Hematopoietic multipotent progenitor cell (in vitro differentiated cells): Measurements from ENCODE around the gene RALY. TPM values are rescaled to one million over a fixed set of nuclear protein-coding genes. Genes with fewer than 3 reads are reported as not detected.

Experiments used
- DNase-seq, 3 donors: peaks; one replicate each; pipeline ENCODE4 v3.0.0-alpha.2; 2011 to 2015; ENCODE audit warnings: low read depth in 2 of 3, low spot score in 2 of 3
- total RNA-seq: library from RNA; depleted of rRNA; stranded (reverse); fragments of >200 nt; gene quantifications from one replicate; pipeline ENCODE4 v1.2.3, GENCODE V29; 2012

RALY gene
- 139 TPM for total RNA-seq

DNA sequence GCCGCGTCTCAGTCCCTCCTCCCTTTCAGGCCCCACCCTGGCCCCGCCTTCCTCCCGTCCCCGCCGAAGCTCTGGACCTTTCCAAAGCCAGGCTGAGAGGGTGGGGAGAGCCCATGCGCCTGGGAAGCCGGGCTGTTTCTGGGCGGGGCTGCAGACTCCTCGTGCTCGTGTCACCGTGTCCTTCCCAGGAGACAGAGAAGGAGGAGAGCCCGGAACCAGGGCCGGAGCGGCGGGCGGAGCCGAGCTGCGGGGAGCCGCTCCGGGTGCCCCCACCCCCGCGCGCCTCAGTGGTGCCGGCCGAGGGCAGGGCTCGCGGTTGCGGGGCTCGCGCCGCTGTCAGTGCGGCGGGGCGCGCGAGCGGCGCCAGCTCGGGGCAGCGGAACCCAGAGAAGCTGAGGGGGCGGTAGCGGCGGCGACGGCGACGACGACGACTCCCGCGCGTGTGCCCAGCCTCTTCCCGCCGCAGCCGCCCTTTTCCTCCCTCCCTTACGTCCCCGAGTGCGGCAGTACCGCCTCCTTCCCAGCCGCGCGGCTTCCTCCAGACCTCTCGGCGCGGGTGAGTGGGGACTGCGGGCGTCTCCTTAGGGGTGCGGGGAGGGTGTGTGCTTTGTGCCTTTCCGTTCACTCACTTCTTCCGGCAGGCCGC, at the start of gene RALY:
Gene RALY (plus strand): TSS at position 336 of the 646 bp plus-strand sequence. CDS start 78,164 bp downstream, outside the sequence.
- peak; percentile 83 to 98 (median 94) for DNase-seq

DNA sequence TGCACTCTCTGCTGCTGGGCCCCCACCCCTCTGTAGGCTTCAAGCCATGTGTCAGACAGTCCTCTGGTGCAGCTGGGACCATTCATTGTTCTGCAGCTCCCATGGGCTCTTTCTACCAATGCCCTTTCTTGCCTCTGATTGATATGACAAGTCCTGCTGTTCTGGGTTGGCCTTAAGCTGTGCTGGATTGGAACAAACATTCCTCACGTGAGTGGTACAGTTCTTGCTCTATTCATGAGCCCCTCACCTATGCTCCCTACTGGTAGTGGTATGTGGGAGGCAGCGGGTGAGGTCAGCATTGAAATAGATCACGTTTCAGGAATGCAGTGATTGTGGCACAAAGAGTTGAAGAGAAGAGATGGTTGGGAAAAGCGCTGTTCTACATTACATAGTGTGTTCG, 48.8 kb upstream of the RALY start:
- DNase-seq = no peak

DNA sequence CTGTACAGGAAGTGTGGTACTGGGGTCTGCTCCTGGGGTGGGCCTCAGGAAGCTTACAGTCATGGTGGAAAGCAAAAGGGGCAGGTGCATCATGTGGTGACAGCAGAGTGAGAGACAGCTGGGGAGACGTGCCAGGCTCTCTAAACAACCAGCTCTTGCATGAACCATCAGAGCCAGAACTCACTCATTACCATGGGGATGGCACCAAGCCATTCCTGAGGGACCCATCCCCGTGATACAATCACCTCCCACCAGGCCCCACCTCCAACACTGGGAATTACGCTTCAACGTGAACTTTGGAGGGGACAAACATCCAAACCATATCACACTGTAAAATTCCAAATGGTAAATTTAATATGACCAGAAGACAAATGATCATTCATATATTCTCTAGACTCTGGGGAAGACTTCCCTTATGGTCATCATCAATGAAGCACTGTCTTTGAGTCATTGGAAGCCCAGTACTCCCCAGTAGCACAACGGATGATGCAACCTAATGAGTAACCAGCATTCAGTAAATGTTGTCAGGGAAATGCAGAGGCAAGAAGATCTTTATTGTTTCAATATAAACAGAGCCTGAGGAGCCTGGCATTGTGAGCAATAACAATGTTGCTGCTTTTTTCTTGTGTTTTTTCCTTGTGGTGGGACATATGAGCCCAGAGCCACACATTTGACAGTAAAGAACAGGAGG, 48.2 kb upstream of the RALY start:
- DNase-seq = no peak

- DNase-seq = peak; percentile 13 to 75 (median 67)
Observed at GRCh38 chr20:33947709-33948295, 45.9 kb upstream of the RALY start.

GRCh38 chr20:33948480-33948879, 45.2 kb upstream of the RALY start:
- peak in 2 of 3 donors; percentile 4 to 7 for DNase-seq

DNA sequence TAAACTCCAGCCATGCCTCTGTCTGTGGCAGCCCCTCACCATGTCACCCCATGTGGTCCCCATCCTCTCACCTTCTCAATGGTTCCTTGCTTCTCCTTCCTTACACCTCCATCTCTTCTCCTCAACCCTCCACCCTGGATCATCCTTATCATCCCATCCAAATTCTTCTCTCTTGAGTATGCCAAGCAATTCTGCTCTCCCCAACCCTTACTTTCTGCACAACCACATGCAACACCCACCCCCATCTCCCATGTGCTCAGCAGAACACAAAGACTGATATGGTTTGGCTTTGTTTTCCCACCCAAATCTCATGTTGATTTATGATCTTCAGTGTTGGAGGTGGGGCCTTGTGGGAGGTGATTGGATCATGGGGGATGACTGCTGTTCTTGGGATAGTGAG, 42.5 kb upstream of the RALY start:
- no peak for DNase-seq

DNA sequence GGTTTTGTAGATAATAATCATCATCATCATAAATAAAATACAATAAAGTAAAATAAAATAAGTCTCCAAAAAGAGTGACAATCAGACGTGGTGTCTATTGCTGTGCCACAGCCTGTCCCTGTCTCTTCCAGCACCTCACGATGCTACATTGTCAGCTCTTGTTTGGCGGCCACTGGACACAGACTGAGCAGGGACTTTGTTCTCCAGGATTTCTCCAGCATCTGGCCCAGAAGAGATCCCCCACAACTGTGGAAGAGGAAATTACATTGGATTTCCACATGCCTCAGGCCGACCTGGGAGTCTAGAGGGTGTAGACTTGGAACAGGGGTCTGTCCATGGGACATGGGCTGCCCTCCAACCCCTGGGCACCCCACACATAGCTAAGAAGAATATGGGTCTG, 39.2 kb upstream of the RALY start:
- no peak for DNase-seq

DNA sequence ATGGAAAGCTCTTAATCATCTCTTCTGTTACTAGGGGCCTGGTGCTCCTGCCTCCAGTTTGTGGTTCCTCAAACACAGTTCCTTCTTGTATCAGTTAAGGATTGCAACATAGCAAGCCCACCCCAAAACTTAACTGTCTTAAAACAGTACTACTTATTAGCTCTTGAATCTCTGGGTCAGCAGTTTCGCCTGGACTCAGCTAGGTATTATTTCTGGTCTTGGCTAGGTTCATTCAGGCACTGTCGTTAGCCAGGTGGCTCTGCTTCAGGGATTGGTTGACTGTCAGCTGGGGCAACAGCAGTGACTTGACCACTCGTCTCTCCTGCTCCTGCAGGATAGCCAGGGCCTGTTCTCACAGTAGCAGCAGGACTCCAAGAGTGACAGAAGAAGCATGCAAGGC, 30.0 kb upstream of the RALY start:
- DNase-seq = peak in 2 of 3 donors; percentile 6 to 13

DNA sequence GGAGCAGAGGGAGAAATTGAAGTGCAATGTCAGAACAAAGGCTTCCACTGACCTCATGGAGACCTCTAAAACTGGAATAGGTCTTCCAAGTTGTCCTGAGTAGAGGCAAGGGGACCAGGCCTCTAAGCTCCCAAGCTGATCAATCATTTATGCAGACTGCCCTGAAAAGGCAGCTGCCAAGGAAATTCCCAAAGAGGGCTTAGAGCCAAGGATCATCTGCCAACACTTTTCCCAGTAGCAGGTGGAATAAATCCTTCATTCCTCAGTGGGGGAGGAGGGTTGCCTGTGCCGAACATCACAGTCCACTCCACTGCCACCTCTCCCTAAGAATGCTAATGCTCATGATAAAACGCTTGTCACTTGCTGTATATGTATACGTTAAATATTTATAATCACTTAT, 29.3 kb upstream of the RALY start:
- no peak for DNase-seq

GRCh38 chr20:33967126-33967525, 26.6 kb upstream of the RALY start:
- DNase-seq = no peak

DNA sequence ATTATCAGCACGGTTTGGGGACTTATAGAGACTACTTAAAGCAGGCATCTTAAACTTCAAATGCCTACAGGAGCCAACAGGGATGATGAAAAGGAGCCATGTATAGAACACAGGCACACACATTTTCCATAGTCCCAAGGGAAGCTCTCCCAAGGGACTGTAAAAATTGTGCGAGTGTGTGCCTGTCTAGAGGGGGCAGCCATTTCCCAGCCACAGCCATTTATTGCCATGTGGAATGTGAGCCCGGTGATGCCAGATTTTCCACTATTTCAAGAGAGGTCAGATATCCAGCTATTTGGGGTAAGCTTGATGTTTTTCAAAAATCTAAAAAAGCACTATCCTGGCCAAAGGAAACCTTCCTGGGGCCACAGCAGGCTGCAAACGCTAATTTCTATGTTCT, 24.1 kb upstream of the RALY start:
- no peak for DNase-seq

DNA sequence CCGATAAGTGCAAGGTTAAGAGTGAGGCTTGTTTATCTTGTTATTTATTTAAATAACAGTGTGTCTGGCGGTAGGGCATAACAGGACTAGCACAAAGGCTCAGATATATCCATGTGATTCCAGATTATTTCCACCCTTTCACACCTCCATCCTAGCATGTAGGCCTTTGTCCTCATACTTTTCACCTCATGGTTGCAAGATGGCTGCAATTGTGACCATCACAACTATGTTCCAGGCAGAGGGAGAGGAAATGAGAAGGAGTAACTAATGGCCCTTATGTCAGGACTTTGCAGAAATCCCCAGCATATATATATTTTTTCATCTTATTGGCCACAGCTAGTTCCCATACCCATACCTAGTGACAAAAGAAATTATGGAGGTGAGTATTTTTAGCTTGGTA, 23.5 kb upstream of the RALY start:
- DNase-seq = no peak

GRCh38 chr20:33971147-33971975, 22.4 kb upstream of the RALY start:
- no peak for DNase-seq

DNA sequence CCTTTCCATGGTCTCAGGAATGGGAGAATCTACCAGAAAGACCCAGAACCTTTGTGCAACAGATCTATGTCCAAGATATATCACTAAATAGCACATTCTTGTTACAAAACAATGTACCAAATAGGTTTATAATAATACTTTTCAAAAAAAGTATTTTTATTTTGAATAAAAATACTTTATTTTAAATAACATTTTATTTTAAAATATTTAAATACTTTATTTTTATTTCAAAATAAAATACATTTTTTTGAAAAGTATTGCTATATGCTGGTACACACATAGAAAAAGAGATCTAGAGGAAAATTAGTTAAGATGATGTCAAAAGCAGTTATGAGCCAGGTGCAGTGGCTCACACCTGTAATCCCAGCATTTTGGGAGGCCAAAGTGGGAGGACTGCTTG, 16.8 kb upstream of the RALY start:
- no peak for DNase-seq

GRCh38 chr20:33977535-33977934, 16.2 kb upstream of the RALY start:
- DNase-seq = no peak

DNA sequence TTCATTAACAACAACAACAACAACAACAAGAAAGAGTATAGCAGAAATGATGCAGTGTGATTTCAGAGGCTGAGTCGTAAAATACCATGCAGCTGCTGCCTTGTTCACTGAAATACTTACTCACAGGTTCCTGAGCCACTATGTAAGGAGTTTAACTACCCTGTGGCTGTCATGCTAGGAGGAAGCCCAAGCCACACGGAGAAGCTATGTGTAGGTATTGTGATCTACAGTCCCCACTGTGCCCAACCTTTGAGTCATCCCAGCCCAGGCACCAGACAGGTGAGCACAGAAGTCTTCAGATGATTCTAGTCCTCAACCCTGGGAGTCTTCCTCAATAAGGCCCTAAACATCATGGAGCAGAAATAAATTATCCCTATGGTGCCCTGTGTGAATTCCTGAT, 14.6 kb upstream of the RALY start:
- DNase-seq = no peak

DNA sequence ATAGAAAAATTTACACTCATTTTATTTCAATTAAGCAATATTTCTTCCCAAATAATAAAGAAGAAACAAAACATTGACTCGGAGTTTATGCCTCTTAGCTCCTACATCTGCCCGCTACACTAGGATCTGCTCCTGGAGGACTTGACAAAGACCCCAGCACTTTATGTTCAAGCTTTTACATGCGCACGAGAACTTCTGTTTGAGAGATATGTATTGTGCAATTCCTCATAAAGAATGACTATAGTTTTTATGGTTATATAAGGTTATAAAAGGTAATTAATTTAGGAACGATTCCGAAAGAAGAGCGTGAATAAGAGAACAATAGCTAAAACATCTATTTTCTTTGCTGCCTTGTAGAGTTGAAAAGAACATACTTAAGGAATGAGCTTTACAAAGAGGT, 12.4 kb upstream of the RALY start:
- DNase-seq = no peak

- DNase-seq = no peak
Observed at GRCh38 chr20:33981964-33982363, 11.7 kb upstream of the RALY start.

DNA sequence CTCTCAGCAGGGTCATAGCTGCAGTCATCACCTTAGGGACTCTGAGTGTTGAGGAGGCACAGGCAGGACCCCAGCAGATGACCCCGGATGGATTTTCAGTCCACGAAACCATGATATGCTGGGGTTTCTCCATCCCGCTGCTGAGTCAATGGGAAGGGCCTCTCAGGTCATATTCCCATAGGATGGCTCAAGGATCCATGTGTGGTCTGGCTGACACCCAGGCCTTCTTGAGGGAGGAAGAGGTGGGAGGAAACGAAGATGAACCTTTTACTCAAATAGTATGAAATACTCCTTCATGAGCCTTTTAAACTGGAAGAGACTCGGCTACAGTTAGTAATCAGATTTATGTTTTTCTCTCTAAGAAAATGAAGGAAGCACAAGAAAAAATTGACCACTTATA, 10.3 kb upstream of the RALY start:
- no peak for DNase-seq

DNA sequence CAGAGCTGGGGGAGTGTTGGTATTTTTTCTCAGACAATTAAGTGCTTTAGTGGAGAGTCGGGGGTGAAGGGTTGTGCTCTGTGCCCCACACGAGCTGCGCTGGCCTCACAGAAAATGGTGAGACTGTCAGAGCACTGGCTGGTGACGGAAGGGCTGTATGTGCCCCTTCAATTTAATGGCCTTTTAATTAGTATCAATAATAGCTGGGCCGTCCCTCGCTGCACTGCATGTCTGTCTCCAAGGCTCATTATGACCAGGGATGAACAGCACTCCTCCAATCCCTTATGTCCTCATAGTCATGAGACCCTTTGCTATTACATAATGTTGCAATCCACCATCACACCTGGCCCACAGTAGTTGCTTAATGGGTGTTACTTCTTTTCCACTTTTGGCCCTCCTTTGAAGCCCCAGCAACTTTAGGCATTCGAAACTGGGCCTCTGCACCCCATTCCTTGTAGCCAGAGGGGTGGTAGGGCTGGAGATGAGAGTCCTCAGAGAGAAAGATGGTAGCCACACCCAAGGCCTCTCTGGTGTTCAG, 9.5 kb upstream of the RALY start:
- DNase-seq = no peak

- no peak for DNase-seq
Observed at GRCh38 chr20:33985280-33985679, 8.4 kb upstream of the RALY start.
